Effector memory CD8-positive, alpha-beta T cell (primary cell): Measurements from ENCODE around the gene MYO5B.

Experiments used
- ATAC-seq: fragments of 150-1000 bp; cut with Tn5 transposase; replicated peaks from 2 replicates; pipeline ENCODE4 v1.10.0; 2021; ENCODE audit warnings: mild to moderate bottlenecking, moderate library complexity
- DNase-seq, 3 experiments: peaks; one replicate each; pipeline ENCODE4 v3.0.0; 2021
- H3K27ac Mint-ChIP-seq, 2 donors: one replicate each; pipeline ENCODE4 v1.8.0; 2022; ENCODE audit warnings: mild to moderate bottlenecking in 2 of 2, mixed read lengths in 2 of 2, moderate library complexity in 2 of 2
- H3K27me3 Mint-ChIP-seq, 2 donors: one replicate each; pipeline ENCODE4 v1.8.0; 2022; ENCODE audit warnings: mixed read lengths in 2 of 2
- H3K36me3 Mint-ChIP-seq: one replicate; pipeline ENCODE4 v1.8.0; 2022; ENCODE audit warnings: mild to moderate bottlenecking, moderate library complexity, mixed read lengths; ENCODE audit not compliant: insufficient read depth
- H3K4me1 Mint-ChIP-seq, 2 donors: one replicate each; pipeline ENCODE4 v1.8.0; 2022; ENCODE audit warnings: low read depth in 2 of 2, mixed read lengths in 2 of 2
- H3K4me3 Mint-ChIP-seq, 2 donors: one replicate each; pipeline ENCODE4 v1.8.0; 2022; ENCODE audit warnings: mild to moderate bottlenecking in 2 of 2, mixed read lengths in 2 of 2, moderate library complexity in 2 of 2
- H3K9me3 Mint-ChIP-seq, 2 donors: one replicate each; pipeline ENCODE4 v1.8.0; 2022; ENCODE audit warnings: mixed read lengths in 2 of 2

The MYO5B gene

DNA sequence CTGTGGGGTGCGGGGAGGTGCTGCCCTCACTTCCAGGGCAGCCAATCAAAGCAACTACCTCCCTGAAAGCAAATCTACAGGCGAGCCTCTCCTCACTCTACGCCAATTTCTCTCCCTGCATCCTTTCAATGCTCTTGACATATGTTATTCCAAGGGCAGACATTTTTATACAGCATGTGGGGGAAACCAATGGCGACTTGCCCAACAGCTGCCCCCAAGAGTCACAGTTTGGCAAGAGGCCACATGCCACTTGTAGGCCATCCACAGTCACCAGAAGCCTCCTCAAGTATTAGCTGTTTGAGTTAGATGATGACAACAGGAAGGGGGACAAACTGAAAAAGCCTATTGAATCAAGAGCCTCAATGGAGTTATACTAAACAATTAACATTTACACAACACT, 114.6 kb downstream of the MYO5B start:
- no peak for DNase-seq
- ATAC-seq = no peak
- H3K36me3 Mint-ChIP-seq = no peaks in the 10 kb centered on the region
- H3K27me3 Mint-ChIP-seq = peaks cover 47 to 72% of the 10 kb centered on the region in 2 donors
- H3K27ac Mint-ChIP-seq = no peak overlapping the region
- no peaks in the 10 kb centered on the region for H3K9me3 Mint-ChIP-seq
- peaks cover 0 to 2% of the 10 kb centered on the region in 2 donors for H3K4me1 Mint-ChIP-seq
- no peak overlapping the region for H3K4me3 Mint-ChIP-seq

DNA sequence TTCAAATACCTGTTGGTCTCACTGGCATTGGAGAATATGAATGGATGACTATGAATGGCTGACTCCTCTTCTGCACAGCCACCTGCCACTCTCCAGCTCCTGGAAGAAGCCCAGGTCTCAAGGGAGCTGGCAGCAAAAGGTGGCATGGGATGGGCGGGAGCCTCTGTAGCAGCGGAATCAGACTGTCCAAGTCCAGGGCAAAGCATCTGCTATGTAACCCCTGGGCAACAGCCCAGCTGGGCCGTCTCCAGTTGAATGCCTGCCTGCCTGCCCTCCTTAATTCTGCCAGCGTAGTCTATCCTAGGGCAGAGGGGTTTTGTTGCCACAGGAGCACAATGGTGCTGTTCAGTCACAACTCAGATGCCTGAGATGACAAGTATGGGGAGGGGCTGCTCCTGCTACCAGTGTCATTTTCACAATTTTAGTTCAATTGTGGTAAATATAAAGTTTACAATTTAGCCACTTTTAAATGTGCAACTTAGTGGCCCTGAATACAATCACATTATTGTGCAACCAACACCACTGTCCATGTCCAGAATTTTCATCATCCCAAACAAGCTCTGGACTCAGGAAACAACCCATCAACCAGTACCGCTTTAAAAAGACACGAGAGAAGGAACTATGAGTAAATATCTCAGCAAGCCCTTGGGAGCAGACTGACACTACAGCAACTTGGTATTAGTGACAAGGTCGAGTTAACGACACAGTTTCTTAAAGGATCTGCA, 115.2 kb downstream of the MYO5B start:
- Mint-ChIP-seq H3K4me1 (peaks cover 0 to 2% of the 10 kb centered on the region in 2 donors), H3K27me3 (peaks cover 53 to 78% of the 10 kb centered on the region in 2 donors), H3K36me3 (no peaks in the 10 kb centered on the region), H3K9me3 (no peaks in the 10 kb centered on the region), H3K4me3 (no peak overlapping the region), H3K27ac (no peak overlapping the region)
- no peak for DNase-seq
- ATAC-seq = no peak

DNA sequence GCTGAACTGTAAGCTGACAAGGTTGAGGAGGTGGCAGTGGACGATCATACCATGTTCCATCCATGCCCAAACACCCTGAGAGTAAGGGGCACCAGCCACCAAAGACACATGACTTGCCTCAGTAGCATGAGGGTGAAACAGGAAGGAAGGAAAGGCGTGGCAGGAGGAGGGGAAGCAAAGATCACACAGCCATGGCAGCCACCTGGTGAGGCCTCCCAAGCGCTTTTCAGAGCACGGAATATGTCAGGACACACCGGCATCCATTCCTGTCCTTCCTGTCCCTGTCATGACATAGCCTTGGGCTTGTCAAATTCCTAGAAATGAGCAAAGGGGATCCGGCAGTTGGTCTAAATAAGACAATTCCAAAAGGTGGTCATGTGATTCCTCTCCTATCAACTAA, 118.7 kb downstream of the MYO5B start:
- Mint-ChIP-seq H3K4me1 (peaks cover 0 to 2% of the 10 kb centered on the region in 2 donors), H3K4me3 (no peak overlapping the region), H3K9me3 (no peaks in the 10 kb centered on the region), H3K27me3 (peaks cover 55 to 87% of the 10 kb centered on the region in 2 donors), H3K36me3 (no peaks in the 10 kb centered on the region), H3K27ac (no peak overlapping the region)
- DNase-seq (no peak), ATAC-seq (no peak)

DNA sequence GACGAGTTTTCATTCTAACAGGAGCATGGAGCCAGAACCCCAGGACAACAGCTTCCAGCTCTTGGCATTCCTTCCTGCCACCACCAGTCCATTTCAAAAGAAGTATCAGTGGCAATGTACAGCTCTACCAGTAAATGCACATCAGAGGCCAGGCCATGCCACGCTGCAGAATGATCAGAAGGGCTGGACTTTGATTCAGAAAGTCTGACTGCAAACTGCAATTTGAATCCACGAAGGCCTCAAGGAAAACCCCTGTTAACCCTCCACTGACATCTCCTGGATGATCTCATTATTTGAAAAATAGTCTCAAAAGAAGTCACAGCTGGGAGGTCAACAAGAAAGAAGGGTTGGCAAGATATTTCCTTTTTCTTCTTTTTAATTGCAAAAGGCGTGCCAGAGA, 119.2 kb downstream of the MYO5B start:
- ATAC-seq = no peak

GRCh38 chr18:50074404-50074803, 120.5 kb downstream of the MYO5B start:
- H3K4me3 Mint-ChIP-seq = no peak overlapping the region
- no peaks in the 10 kb centered on the region for H3K9me3 Mint-ChIP-seq
- no peak overlapping the region for H3K27ac Mint-ChIP-seq
- peaks cover 54 to 77% of the 10 kb centered on the region in 2 donors for H3K27me3 Mint-ChIP-seq
- DNase-seq (no peak), ATAC-seq (no peak)
- H3K36me3 Mint-ChIP-seq = no peaks in the 10 kb centered on the region
- H3K4me1 Mint-ChIP-seq = peaks cover 0 to 2% of the 10 kb centered on the region in 2 donors

More for the DNA sequence above, 119.2 kb downstream of the MYO5B start:
- no peak for DNase-seq
- Mint-ChIP-seq H3K27me3 (peaks cover 60 to 86% of the 10 kb centered on the region in 2 donors), H3K4me3 (no peak overlapping the region), H3K9me3 (no peaks in the 10 kb centered on the region), H3K36me3 (no peaks in the 10 kb centered on the region), H3K4me1 (peaks cover 0 to 2% of the 10 kb centered on the region in 2 donors), H3K27ac (no peak overlapping the region)

DNA sequence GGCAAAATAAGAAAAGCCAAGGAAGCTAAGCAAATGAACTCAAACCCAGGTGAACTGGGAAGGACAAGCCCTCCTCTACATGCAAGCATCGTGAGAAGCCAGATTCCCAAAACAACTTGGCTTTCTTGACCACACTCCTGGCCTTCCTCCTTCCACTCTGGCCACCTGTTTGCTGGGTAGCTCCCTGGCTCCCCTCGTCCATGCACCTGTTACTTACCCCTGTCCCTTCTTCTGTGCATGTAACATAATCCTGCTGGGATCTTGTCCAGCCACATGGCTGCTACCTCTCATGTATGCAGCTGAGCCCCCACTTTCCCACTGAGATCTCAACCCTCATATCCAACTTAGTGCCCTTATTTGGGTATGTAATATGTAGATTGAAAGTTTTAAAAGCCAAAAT, 121.6 kb downstream of the MYO5B start:
- Mint-ChIP-seq H3K27me3 (peaks cover 57 to 76% of the 10 kb centered on the region in 2 donors), H3K4me3 (no peak overlapping the region), H3K9me3 (no peaks in the 10 kb centered on the region), H3K36me3 (no peaks in the 10 kb centered on the region), H3K27ac (no peak overlapping the region), H3K4me1 (peaks cover 0 to 2% of the 10 kb centered on the region in 2 donors)
- DNase-seq (no peak), ATAC-seq (no peak)

DNA sequence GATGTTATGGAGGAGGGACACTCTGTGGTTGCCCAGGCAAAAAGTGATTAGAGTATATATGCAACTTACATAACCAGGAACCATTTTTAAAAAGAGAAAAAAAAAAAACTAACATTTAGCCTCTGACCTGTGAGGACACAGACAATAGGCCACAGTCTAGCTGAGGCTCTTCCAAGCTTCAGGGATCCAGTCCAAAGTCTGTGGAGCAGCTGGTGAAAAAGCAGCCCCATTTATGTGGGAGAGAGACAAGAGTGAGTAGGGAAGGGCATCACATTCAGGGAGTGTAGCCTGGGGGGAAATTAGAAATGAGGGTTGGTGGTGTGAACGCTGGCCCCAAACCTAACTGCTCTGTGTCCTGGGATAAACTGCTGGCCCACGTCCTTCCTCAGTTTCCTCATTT, 122.8 kb downstream of the MYO5B start:
- ATAC-seq = no peak
- DNase-seq = no peak
- no peaks in the 10 kb centered on the region for H3K9me3 Mint-ChIP-seq
- H3K36me3 Mint-ChIP-seq = no peaks in the 10 kb centered on the region
- H3K4me3 Mint-ChIP-seq = no peak overlapping the region
- no peak overlapping the region for H3K27ac Mint-ChIP-seq
- peaks cover 0 to 2% of the 10 kb centered on the region in 2 donors for H3K4me1 Mint-ChIP-seq
- H3K27me3 Mint-ChIP-seq = peaks cover 63 to 80% of the 10 kb centered on the region in 2 donors

- DNase-seq (no peak), ATAC-seq (no peak)
- H3K4me1 Mint-ChIP-seq = peaks cover 0 to 2% of the 10 kb centered on the region in 2 donors
- no peak overlapping the region for H3K27ac Mint-ChIP-seq
- no peaks in the 10 kb centered on the region for H3K36me3 Mint-ChIP-seq
- peaks cover 70 to 88% of the 10 kb centered on the region in 2 donors for H3K27me3 Mint-ChIP-seq
- H3K9me3 Mint-ChIP-seq = no peaks in the 10 kb centered on the region
- no peak overlapping the region for H3K4me3 Mint-ChIP-seq
Measured at GRCh38 chr18:50071397-50071796, 123.5 kb downstream of the MYO5B start.

GRCh38 chr18:50069422-50069821, 125.5 kb downstream of the MYO5B start:
- H3K27me3 Mint-ChIP-seq = peaks cover 81 to 83% of the 10 kb centered on the region in 2 donors
- no peaks in the 10 kb centered on the region for H3K36me3 Mint-ChIP-seq
- DNase-seq (no peak), ATAC-seq (no peak)
- H3K9me3 Mint-ChIP-seq = no peaks in the 10 kb centered on the region
- no peak overlapping the region for H3K4me3 Mint-ChIP-seq
- H3K27ac Mint-ChIP-seq = no peak overlapping the region
- no peaks in the 10 kb centered on the region for H3K4me1 Mint-ChIP-seq

GRCh38 chr18:50065527-50065926, 129.4 kb downstream of the MYO5B start:
- Mint-ChIP-seq H3K9me3 (no peaks in the 10 kb centered on the region), H3K27ac (no peak overlapping the region), H3K36me3 (no peaks in the 10 kb centered on the region), H3K4me3 (no peak overlapping the region), H3K27me3 (peaks cover 69 to 78% of the 10 kb centered on the region in 2 donors), H3K4me1 (no peaks in the 10 kb centered on the region)
- ATAC-seq (no peak), DNase-seq (no peak)

GRCh38 chr18:50065039-50065438, 129.9 kb downstream of the MYO5B start:
- Mint-ChIP-seq H3K4me1 (no peaks in the 10 kb centered on the region), H3K27me3 (peaks cover 72 to 82% of the 10 kb centered on the region in 2 donors), H3K4me3 (no peak overlapping the region), H3K27ac (no peak overlapping the region), H3K36me3 (no peaks in the 10 kb centered on the region), H3K9me3 (no peaks in the 10 kb centered on the region)
- no peak for ATAC-seq
- no peak for DNase-seq

DNA sequence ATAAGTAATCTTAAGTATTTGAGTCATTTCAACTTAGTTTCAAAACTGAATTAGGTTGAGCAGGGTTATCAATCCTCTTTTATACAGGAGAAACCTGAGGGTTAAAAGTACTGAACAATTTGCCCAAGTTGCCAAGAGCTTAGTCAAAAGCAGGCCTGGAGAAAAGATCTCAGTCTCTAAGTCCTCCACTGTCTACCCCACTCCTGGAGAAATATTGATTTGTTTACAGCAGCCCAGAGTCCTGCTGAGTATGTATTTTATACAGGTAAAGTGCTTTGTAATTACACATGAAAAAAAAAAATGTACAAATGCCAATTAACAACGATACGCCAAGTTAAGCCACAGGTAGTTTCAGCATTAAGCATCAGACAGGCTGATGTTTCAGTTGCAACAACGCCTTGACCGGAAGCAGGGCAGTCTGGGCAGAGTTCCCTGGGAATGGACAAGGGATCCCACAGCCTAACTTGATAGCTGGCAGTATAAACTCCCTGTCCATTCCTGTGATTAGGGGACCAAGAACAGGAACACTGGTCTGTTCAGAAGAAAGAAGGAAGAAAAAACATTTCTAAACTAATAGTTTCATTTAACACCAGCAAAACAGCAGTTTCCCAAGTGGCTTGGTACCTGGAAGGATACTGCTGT, 132.9 kb downstream of the MYO5B start:
- Mint-ChIP-seq H3K36me3 (no peaks in the 10 kb centered on the region), H3K27ac (no peak overlapping the region), H3K27me3 (peaks cover 73 to 74% of the 10 kb centered on the region in 2 donors), H3K4me1 (no peaks in the 10 kb centered on the region), H3K4me3 (no peak overlapping the region), H3K9me3 (no peaks in the 10 kb centered on the region)
- DNase-seq (no peak), ATAC-seq (no peak)

GRCh38 chr18:50060822-50061221, 134.1 kb downstream of the MYO5B start:
- Mint-ChIP-seq H3K4me3 (no peak overlapping the region), H3K4me1 (no peaks in the 10 kb centered on the region), H3K36me3 (no peaks in the 10 kb centered on the region), H3K9me3 (no peaks in the 10 kb centered on the region), H3K27me3 (peaks cover 61 to 63% of the 10 kb centered on the region in 2 donors), H3K27ac (no peak overlapping the region)
- DNase-seq (no peak), ATAC-seq (no peak)

- Mint-ChIP-seq H3K4me3 (no peak overlapping the region), H3K4me1 (no peaks in the 10 kb centered on the region), H3K9me3 (no peaks in the 10 kb centered on the region), H3K27ac (no peak overlapping the region), H3K36me3 (no peaks in the 10 kb centered on the region), H3K27me3 (peaks cover 57 to 72% of the 10 kb centered on the region in 2 donors)
- ATAC-seq (no peak), DNase-seq (no peak)
Measured at GRCh38 chr18:50058731-50059130, 136.2 kb downstream of the MYO5B start.
